GM06990 (cell line): ENCODE data around the gene IL31RA.

Source experiments
- DNase-seq: peaks from one replicate; pipeline ENCODE4 v3.0.0-alpha.2; 2011; ENCODE audit not compliant: insufficient read length; ENCODE audit errors: extremely low read depth
- H3K27me3 ChIP-seq: replicated peaks from 2 replicates; pipeline ENCODE4 v1.6.0; 2011; ENCODE audit warnings: low read length; ENCODE audit not compliant: control insufficient read depth, insufficient read depth
- H3K36me3 ChIP-seq: 2 replicates; pipeline ENCODE4 v1.5.1; 2011; ENCODE audit warnings: low read length; ENCODE audit not compliant: control insufficient read depth, insufficient read depth
- H3K4me3 ChIP-seq: replicated peaks from 2 replicates; pipeline ENCODE4 v1.5.1; 2011; ENCODE audit warnings: low read depth, mild to moderate bottlenecking, control low read depth, low read length
- CTCF ChIP-seq: IDR thresholded peaks from 2 replicates; pipeline ENCODE4 v1.5.1; 2011; ENCODE audit warnings: low read length, control low read depth, mild to moderate bottlenecking, inconsistent platforms; ENCODE audit not compliant: insufficient read depth, poor library complexity, severe bottlenecking

The IL31RA gene

GRCh38 chr5:55911784-55912653 is 60.9 kb downstream of the IL31RA start:
- no peak for DNase-seq
- no peaks in the 10 kb centered on the region for H3K27me3 ChIP-seq
- TF ChIP-seq CTCF = no peak
- H3K36me3 ChIP-seq = no peaks in the 10 kb centered on the region
- no peak overlapping the region for H3K4me3 ChIP-seq

GRCh38 chr5:55913466-55914413 is 62.6 kb downstream of the IL31RA start:
- Histone ChIP-seq H3K27me3 (no peaks in the 10 kb centered on the region; the same call in 1 of the 2 replicates), H3K4me3 (no peak overlapping the region), H3K36me3 (no peaks in the 10 kb centered on the region)
- TF ChIP-seq CTCF = no peak
- no peak for DNase-seq

GRCh38 chr5:55914971-55915370 is 63.8 kb downstream of the IL31RA start:
- Histone ChIP-seq H3K27me3 (no peaks in the 10 kb centered on the region; the same call in 1 of the 2 replicates), H3K4me3 (no peak overlapping the region), H3K36me3 (no peaks in the 10 kb centered on the region)
- no peak for DNase-seq
- no peak for TF ChIP-seq CTCF

GRCh38 chr5:55915783-55916182 is 64.6 kb downstream of the IL31RA start:
- no peaks in the 10 kb centered on the region for H3K36me3 ChIP-seq
- H3K27me3 ChIP-seq = no peaks in the 10 kb centered on the region; the same call in 1 of the 2 replicates
- TF ChIP-seq CTCF = no peak
- no peak for DNase-seq
- no peak overlapping the region for H3K4me3 ChIP-seq

- H3K27me3 ChIP-seq = no peaks in the 10 kb centered on the region; the same call in 1 of the 2 replicates
- H3K36me3 ChIP-seq = no peaks in the 10 kb centered on the region
- no peak for DNase-seq
- no peak overlapping the region for H3K4me3 ChIP-seq
- no peak for TF ChIP-seq CTCF
These were observed 65.8 kb downstream of the IL31RA start for GRCh38 chr5:55916986-55917385.
